NCI-H1105 (cell line): ENCODE data around the gene LMX1B.
"Not testable (repeated sequence)": the region's sequence is repeated elsewhere in the genome, so short reads cannot be mapped to it uniquely, and the experiment has no call there.

Source experiments
- DNase-seq: peaks from one replicate; lab custom pipeline; 2025; lab: John Stamatoyannopoulos, UW

The LMX1B gene

GRCh38 chr9:126695701-126696400 is 82.1 kb downstream of the LMX1B start:
- DNase-seq, result no peak

DNA sequence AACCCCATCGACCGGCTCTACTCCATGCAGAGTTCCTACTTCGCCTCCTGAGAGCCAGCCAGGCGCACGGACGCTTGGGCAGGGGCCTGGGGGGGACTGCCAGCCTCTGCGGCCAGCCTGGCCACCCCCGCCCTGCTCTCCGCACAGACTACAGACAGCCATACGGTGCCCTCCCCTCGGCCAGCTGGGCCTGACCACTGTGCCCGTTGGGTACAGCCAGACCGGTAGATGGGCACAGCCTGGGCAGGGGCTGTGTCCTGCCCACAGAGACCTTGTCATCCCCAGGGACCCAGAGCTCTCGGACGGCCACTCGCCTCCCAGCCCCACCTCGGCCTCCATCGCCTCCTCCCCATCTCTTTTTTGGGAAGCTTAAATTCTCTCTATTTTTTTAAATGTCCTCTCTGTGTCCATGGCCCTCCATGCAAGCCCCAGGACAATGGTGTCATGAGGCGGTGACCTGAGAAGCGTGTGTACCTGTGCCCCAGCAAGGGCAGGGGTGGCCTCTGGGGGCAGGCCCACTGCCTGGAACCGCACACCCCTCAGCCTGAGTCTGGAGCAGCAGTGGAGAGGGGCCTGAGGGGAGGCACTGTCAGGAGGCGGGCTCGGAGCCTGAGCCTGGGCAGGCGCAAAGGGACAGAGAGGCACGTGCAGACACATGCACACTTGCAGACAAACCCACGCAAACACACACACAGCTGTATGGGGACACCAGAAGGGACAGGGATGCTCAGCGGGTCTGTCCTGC is 82.8 kb downstream of the LMX1B start:
- no peak for DNase-seq

- no peak for DNase-seq
Observed at GRCh38 chr9:126697330-126697729, 83.6 kb downstream of the LMX1B start.

- no peak for DNase-seq
Observed at GRCh38 chr9:126698251-126698650, 84.5 kb downstream of the LMX1B start.

DNA sequence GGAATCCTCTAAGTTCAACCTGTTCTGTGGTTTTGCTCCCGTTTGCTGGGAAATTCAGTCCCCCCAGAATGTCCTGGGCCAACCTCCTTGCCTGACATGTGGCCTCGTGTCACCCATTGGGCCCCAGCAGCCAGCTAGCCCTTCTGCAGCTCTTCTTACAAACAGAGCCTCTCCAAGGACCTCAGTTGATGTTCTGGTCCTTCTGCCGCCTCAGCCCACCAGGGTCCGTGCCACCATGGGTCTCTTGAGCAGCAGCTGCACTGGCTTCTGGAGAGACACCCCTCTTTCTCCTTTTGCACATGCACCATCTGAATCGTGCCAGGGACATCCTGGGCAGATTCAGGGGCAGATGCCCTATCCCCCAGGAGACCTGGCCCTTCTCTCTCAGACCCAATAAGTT is 85.0 kb downstream of the LMX1B start:
- no peak for DNase-seq

GRCh38 chr9:126699401-126699881 is 85.7 kb downstream of the LMX1B start:
- DNase-seq, result no peak

DNA sequence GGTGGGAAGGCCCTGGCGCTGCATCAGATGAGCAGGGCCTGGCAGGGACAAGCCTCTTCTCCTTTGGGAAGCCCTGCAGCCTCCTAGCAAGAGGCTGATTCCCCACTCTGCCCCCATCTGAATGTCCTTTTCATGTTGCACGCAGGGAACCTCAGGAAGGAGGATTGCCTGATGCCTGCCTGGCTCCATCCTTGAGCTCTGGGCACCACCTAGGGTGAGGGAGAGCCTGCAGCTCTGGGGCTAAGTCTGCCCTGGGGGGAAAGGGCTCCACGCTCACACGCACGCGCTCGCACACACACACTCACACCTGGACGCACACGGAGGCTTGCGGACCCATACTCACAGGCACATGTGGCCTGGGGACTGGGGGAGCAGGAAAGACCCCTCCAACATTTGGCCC is 86.6 kb downstream of the LMX1B start:
- no peak for DNase-seq

DNA sequence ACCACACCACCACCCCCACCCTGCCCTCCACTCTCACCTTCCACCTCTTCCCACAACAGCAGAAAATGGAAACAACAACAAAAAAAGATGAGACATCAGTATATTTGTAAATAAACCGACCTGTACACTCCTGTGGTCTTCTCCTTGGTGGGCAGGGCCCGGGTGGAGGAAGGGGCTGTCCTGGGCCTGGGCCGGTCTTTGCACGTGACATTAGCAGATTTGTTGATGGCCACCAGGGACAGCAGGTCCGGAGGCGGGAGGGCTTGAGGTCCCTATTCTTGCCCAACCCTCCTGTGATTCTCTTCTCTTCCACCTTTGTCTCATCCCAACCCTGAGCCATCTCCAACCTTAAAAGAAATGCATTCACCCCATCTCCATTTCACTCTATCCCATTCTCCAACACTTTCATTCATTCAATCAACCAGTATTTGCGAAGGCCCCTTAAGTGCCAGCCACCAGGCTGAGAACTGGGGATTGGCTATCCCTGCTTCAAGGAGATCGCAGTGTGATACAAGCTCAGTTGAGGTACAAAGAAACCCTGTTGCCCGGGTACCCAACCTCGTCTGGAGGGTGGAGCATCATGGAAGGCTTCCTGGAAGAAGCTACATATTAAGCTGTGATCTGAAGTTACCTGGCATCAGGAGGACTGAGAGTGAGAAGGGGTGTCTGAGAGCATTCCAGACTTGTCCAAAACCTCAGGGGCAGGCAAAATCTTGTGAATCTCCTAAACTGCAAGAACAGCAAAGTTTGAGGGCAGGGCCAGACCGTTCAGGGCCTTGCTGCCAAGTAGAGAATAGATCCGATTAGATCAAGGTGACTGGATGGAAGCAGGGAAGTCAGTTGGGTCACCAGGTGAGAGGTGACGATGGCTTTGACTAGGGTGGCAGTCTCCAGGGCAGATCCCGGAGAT is 87.4 kb downstream of the LMX1B start:
- no peak for DNase-seq

GRCh38 chr9:126701813-126702140 is 88.0 kb downstream of the LMX1B start:
- DNase-seq, result no peak

DNA sequence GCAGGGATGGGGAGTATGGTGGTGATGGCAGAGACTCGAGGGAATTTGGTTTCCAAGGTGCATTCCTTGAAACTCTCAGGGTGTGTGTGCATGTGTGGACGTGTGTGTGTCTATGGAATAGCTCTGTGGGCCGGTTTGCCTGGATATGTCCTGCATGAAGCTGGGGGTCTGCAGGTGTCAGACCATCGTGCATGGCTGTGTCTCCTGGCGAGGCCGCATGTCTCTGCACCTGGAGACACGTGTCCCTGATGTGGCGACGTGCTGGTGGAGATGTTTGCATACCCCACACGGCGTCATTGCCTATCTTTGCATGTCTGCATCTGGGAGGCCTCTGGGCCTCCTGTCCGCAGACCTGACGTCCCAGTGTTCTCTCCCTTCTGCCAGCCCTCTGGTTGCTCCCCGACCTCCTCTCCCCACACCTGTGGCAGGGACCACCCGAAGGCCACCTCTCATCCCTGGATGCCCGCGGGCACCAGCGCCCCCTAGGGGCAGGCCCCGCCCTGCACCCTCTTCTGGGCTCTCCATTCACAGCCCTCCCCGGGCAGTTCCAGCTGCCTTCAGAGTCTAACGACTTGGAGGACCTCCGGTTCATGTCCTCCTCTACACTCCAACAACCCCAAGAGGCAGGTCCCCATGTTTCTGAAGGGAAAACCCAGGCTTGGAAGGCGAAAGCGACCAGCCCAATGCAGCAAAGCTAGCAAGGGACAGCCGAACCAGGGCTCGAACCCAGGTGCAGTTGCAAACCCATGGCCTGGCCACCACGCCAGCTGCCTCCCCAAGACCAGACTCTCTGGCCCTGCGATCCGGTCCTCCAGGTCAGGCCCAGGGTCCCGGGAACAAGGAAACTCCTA is 88.6 kb downstream of the LMX1B start:
- DNase-seq, result no peak

DNA sequence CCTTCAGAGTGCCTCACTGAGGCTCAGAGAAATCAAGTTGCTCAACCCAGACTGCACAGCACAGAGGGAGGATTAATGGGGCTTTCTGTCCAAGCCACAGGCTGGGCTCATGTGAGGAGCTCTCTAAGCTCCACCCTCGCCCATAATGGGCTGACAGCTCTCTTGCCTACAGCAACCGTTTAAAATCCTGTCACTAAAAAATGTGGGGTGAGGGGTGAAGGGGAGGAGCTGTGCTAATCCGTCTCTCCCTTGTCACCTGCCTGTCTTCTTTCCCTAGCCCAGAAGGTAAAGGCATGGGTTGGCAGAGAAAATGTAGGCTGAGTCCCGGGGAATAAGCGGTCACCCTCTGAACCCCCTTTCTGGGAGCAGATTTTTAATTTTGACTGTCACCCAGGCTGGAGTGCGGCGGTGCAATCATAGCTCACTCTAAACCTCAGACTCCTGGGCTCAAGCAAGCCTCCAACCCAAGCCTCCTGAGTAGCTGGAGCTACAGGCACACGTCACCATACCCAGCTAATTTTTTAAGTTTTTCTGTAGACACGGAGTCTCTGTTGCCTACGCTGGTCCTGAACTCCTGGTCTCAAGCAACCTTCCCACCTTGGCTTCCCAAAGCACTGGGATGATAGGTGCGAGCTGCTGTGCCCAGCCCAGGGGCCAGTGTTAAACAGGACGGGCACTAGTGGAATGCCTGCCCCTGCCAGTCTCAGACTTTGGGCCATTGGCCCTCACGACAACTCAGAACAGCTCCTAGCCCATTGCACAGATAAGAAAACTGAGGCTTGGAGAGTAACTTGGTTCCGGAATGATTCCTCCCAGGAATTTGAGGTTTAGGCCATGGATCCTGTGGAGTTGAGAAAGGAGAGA is 89.5 kb downstream of the LMX1B start:
- DNase-seq, result no peak

GRCh38 chr9:126703866-126704156 is 90.1 kb downstream of the LMX1B start:
- DNase-seq, result no peak

GRCh38 chr9:126704157-126704891 is 90.6 kb downstream of the LMX1B start:
- no peak for DNase-seq

DNA sequence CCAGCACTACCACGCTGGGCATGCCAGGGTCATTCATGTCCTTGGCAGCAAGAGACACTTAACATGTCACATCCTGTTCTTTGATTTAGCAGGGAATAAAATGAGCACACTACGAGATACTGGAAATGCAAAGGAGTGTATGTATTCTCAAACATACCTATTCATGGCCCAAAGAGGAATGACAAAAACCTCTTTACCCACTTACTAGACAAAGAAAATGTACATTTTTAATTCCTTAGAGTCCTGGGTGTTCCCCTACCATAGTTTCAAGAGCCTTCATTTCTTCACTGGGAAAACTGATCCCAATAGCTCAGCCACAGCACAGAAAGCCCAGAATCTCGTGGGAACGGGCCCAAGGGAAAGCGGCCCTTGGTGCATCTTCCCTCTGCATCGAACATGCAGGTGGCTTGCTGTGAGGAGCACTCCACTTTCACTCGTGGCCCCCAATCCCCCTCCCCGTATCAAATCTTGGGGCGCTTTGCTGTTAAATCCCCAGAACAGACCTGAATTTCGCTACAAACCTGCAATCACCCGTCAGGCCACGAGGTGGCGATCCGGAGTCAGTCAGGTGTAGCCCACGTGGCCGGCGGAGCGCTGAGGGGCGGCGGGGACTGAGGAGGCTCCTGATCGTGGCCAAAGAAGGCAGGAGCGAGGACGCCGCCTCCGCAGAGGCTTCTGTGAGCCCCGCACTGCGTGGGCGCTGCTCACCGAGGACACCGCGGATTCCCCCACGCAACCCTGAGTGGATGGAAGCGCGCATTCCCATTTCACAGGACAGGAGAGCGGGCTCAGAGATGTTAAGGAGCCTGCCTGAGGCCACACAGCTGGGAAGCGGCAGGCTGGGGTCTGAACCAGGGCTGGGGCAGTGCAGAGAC is 91.4 kb downstream of the LMX1B start:
- peak; percentile 62 for DNase-seq

GRCh38 chr9:126705767-126706697 is 92.3 kb downstream of the LMX1B start:
- no peak for DNase-seq

- DNase-seq, result no peak
Observed at GRCh38 chr9:126706698-126707053, 92.9 kb downstream of the LMX1B start.

DNA sequence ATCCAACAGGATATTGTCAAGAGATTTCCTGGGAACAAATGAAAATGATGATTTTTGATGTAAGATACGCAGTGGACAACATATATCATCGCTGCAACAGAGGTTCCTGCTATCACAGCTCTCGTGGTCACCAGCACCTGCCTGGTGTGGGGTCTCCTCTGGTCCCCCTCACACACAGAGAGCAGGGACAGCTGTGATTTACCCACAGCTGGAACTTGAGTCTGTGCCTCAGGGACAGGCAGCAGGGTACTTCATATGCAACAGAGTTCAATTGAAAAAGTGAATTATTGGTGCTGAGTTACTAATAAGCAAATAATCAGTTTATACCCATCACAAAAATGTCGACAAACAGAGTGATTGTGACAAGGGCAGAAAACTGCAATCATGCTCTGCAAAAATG is 93.4 kb downstream of the LMX1B start:
- no peak for DNase-seq

GRCh38 chr9:126707712-126708111 is 94.0 kb downstream of the LMX1B start:
- DNase-seq, result not testable (repeated sequence)
